Ishikawa (cell line): Measurements from ENCODE around the gene FOXP2.

Experiments
- TAF1 ChIP-seq: IDR thresholded peaks from 2 replicates; pipeline ENCODE4 v1.6.1; 2012; ENCODE audit warnings: low read depth, mild to moderate bottlenecking
- ZBTB7A ChIP-seq: IDR thresholded peaks from 2 replicates; pipeline ENCODE4 v1.6.1; 2012; ENCODE audit warnings: low read depth
- TF ChIP-seq, protein P1 (sequence below): IDR thresholded peaks from 2 replicates; pipeline ENCODE4 v1.6.1; 2012
- TF ChIP-seq, protein P2 (sequence below): IDR thresholded peaks from 2 replicates; pipeline ENCODE4 v1.6.1; 2012; ENCODE audit warnings: low read depth, mild to moderate bottlenecking

DNA sequence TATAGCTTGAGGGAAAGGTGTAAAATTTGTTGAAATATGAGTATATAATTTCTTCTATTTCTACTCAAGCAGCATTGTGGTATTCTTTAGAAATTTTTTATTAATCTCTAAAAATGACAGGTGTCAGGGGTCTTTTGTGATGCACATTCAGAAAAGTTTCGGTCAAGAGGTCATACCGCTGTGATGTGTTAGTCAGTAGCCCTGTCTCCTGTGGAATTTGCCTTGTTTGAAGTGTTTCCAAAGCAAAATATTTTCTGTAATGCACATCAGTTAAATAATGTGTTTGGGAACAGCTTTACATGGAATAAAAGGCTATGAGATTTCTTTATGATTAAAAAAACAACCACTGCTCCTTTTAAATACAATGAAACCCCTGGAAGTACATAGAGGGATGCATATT, 35.8 kb downstream of the FOXP2 start:
- TF ChIP-seq, protein P1, sequence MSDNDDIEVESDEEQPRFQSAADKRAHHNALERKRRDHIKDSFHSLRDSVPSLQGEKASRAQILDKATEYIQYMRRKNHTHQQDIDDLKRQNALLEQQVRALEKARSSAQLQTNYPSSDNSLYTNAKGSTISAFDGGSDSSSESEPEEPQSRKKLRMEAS = no peak
- TF ChIP-seq, protein P2, sequence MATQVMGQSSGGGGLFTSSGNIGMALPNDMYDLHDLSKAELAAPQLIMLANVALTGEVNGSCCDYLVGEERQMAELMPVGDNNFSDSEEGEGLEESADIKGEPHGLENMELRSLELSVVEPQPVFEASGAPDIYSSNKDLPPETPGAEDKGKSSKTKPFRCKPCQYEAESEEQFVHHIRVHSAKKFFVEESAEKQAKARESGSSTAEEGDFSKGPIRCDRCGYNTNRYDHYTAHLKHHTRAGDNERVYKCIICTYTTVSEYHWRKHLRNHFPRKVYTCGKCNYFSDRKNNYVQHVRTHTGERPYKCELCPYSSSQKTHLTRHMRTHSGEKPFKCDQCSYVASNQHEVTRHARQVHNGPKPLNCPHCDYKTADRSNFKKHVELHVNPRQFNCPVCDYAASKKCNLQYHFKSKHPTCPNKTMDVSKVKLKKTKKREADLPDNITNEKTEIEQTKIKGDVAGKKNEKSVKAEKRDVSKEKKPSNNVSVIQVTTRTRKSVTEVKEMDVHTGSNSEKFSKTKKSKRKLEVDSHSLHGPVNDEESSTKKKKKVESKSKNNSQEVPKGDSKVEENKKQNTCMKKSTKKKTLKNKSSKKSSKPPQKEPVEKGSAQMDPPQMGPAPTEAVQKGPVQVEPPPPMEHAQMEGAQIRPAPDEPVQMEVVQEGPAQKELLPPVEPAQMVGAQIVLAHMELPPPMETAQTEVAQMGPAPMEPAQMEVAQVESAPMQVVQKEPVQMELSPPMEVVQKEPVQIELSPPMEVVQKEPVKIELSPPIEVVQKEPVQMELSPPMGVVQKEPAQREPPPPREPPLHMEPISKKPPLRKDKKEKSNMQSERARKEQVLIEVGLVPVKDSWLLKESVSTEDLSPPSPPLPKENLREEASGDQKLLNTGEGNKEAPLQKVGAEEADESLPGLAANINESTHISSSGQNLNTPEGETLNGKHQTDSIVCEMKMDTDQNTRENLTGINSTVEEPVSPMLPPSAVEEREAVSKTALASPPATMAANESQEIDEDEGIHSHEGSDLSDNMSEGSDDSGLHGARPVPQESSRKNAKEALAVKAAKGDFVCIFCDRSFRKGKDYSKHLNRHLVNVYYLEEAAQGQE = no peak
- TF ChIP-seq ZBTB7A (no peak), TAF1 (no peak)
